ENCODE data around the gene NDUFA3. TPM values are rescaled to one million over a fixed set of nuclear protein-coding genes. Genes with fewer than 3 reads are reported as not detected.

Gene NDUFA3
- total and polyA plus RNA-seq, 2 donors (not counting 1 experiment from before 2014, with no cell fraction given), result 55.4 to 94.4 TPM

GRCh38 chr19:54127688-54128440, 25.2 kb downstream of the NDUFA3 start:
- Histone ChIP-seq H3K27me3 (replicated peaks in 1 of 4; ENCODE audit: control extremely low read depth in 1 of 4, control insufficient read depth in 3 of 4, insufficient read depth in 4 of 4, low read length in 3 of 4) (no peaks in the 10 kb centered on the region), H3K4me1 (ENCODE audit: control insufficient read depth in 2 of 2, insufficient read depth in 2 of 2, low read length in 2 of 2) (no peaks in the 10 kb centered on the region), H3K4me2 (replicated peaks; ENCODE audit: low read depth, low read length, poor library complexity, severe bottlenecking) (no peak overlapping the region), H3K9me3 (ENCODE audit: control extremely low read depth in 1 of 3, control insufficient read depth in 2 of 3, insufficient read depth in 1 of 3, low read length in 2 of 3) (no peaks in the 10 kb centered on the region), H4K20me1 (ENCODE audit: control insufficient read depth, insufficient read depth, low read length, poor library complexity, severe bottlenecking) (no peaks in the 10 kb centered on the region), H2AFZ (ENCODE audit: insufficient read depth, low read depth, low read length, poor library complexity, severe bottlenecking) (no peak overlapping the region), H3K79me2 (ENCODE audit: control insufficient read depth, insufficient read depth, low read length) (no peaks in the 10 kb centered on the region), H3K36me3 (replicated peaks in 1 of 2; ENCODE audit: control extremely low read depth in 1 of 2, control insufficient read depth in 1 of 2, extremely low read depth in 1 of 2, insufficient read depth in 2 of 2, low read length in 1 of 2) (peaks cover 7 to 58% of the 10 kb centered on the region in 2 experiments), H3K4me3 (ENCODE audit: control extremely low read depth in 1 of 5, extremely low read depth in 1 of 5, insufficient read depth in 1 of 5, low read depth in 2 of 5, low read length in 4 of 5) (no peak overlapping the region), H3K27ac (ENCODE audit: low read length in 2 of 2) (no peak overlapping the region), H3K9ac (ENCODE audit: low read length) (no peak overlapping the region)
- POLR2A ChIA-PET, result no interaction called here
- CTCF ChIA-PET, result no interaction called here
- Mint-ChIP-seq H3K4me1 (no peaks in the 10 kb centered on the region), H3K27ac (no peak overlapping the region), H3K9me3 (ENCODE audit: insufficient read depth) (no peaks in the 10 kb centered on the region), H3K4me3 (no peak overlapping the region), H3K27me3 (no peaks in the 10 kb centered on the region)
- no peak for DNase-seq
- WGBS (ENCODE audit: insufficient coverage), result 98% methylated on average over 33 of the region's 44 CpGs
- ATAC-seq (ENCODE audit: low read depth), result no peak
- intact Hi-C loops (cut with micrococcal nuclease), result no loop called here
- TF ChIP-seq, protein P1, sequence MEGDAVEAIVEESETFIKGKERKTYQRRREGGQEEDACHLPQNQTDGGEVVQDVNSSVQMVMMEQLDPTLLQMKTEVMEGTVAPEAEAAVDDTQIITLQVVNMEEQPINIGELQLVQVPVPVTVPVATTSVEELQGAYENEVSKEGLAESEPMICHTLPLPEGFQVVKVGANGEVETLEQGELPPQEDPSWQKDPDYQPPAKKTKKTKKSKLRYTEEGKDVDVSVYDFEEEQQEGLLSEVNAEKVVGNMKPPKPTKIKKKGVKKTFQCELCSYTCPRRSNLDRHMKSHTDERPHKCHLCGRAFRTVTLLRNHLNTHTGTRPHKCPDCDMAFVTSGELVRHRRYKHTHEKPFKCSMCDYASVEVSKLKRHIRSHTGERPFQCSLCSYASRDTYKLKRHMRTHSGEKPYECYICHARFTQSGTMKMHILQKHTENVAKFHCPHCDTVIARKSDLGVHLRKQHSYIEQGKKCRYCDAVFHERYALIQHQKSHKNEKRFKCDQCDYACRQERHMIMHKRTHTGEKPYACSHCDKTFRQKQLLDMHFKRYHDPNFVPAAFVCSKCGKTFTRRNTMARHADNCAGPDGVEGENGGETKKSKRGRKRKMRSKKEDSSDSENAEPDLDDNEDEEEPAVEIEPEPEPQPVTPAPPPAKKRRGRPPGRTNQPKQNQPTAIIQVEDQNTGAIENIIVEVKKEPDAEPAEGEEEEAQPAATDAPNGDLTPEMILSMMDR (IDR thresholded peaks at IDR 0.05), result no peak
- no peak for TF ChIP-seq EZH2 (IDR thresholded peaks at IDR 0.05; ENCODE audit: borderline replicate concordance, insufficient read depth, low read depth, low read length, poor library complexity, severe bottlenecking)

DNA sequence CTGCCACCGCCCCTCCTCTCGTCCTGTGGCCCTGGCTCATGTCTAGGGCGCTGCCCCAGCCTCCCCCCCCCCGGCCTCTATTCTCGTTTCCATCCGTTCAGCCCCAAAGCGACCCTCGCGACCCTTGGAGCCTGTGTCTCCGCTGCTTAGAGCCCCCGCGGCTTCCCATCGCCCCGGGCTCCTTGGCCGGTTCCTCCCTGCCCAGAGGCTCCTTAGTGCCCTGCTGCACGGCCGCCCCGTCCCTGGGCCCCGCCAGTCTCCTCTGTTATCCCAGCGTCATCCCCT, 25.7 kb downstream of the NDUFA3 start:
- Mint-ChIP-seq H3K9me3 (ENCODE audit: insufficient read depth) (no peaks in the 10 kb centered on the region), H3K27me3 (no peaks in the 10 kb centered on the region), H3K4me3 (no peak overlapping the region), H3K4me1 (no peaks in the 10 kb centered on the region), H3K27ac (no peak overlapping the region)
- Histone ChIP-seq H3K79me2 (ENCODE audit: control insufficient read depth, insufficient read depth, low read length) (no peaks in the 10 kb centered on the region), H3K4me3 (ENCODE audit: control extremely low read depth in 1 of 5, extremely low read depth in 1 of 5, insufficient read depth in 1 of 5, low read depth in 2 of 5, low read length in 4 of 5) (no peak overlapping the region), H3K9ac (ENCODE audit: low read length) (no peak overlapping the region), H3K27me3 (replicated peaks in 1 of 4; ENCODE audit: control extremely low read depth in 1 of 4, control insufficient read depth in 3 of 4, insufficient read depth in 4 of 4, low read length in 3 of 4) (no peaks in the 10 kb centered on the region), H3K4me1 (ENCODE audit: control insufficient read depth in 2 of 2, insufficient read depth in 2 of 2, low read length in 2 of 2) (no peaks in the 10 kb centered on the region), H2AFZ (ENCODE audit: insufficient read depth, low read depth, low read length, poor library complexity, severe bottlenecking) (no peak overlapping the region), H4K20me1 (ENCODE audit: control insufficient read depth, insufficient read depth, low read length, poor library complexity, severe bottlenecking) (no peaks in the 10 kb centered on the region), H3K4me2 (replicated peaks; ENCODE audit: low read depth, low read length, poor library complexity, severe bottlenecking) (no peak overlapping the region), H3K36me3 (replicated peaks in 1 of 2; ENCODE audit: control extremely low read depth in 1 of 2, control insufficient read depth in 1 of 2, extremely low read depth in 1 of 2, insufficient read depth in 2 of 2, low read length in 1 of 2) (peaks cover 7 to 54% of the 10 kb centered on the region in 2 experiments), H3K27ac (ENCODE audit: low read length in 2 of 2) (no peak overlapping the region), H3K9me3 (ENCODE audit: control extremely low read depth in 1 of 3, control insufficient read depth in 2 of 3, insufficient read depth in 1 of 3, low read length in 2 of 3) (no peaks in the 10 kb centered on the region)
- TF ChIP-seq, protein P1 (IDR thresholded peaks at IDR 0.05), result no peak
- TF ChIP-seq EZH2 (IDR thresholded peaks at IDR 0.05; ENCODE audit: borderline replicate concordance, insufficient read depth, low read depth, low read length, poor library complexity, severe bottlenecking), result no peak
- 92% methylated on average over 18 of the region's 20 CpGs for WGBS (ENCODE audit: insufficient coverage)
- ATAC-seq (ENCODE audit: low read depth), result no peak
- no peak for DNase-seq
- ChIA-PET CTCF (no interaction called here), POLR2A (no interaction called here)
- intact Hi-C loops (cut with micrococcal nuclease), result no loop called here
